ENCODE results near the gene DPP7. TPM values are rescaled to one million over a fixed set of nuclear protein-coding genes. Genes with fewer than 3 reads are reported as not detected.

DPP7 gene
- polyA plus RNA-seq, 1 donor = 196 TPM

DNA sequence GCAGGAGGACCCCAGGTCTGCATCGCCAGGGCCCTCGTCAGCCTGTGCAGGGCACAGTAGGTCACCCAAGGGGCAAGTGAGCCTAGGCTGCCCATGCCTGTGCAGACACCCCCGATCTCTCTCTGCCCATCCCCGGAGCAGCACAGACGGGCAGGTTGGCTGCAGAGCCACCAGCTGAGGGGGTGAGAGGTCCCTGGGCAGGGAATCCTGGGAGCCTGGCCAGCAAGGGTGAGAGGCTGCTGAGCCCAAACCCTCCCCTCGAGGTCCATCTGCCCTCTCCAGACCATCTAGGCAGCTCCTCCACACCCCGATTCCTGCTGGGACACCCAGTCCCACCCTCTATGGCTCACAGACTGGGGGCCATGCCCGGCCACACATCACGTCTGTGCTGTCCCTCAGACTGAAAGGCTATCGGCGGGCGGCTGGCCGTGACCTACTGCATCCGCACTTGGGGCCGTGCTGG lies 2.8 kb upstream of the DPP7 start:
- Histone ChIP-seq H3K9me3 (ENCODE audit: control insufficient read depth, low read depth, low read length) (peaks cover 5% of the 10 kb centered on the region), H3K27me3 (ENCODE audit: control insufficient read depth, insufficient read depth, low read length) (peaks cover 28% of the 10 kb centered on the region), H3K4me3 (ENCODE audit: low read length) (no peak overlapping the region), H3K36me3 (ENCODE audit: control insufficient read depth, insufficient read depth, low read length) (peaks cover 2% of the 10 kb centered on the region), H3K27ac (ENCODE audit: low read length) (no peak overlapping the region), H3K4me1 (ENCODE audit: control insufficient read depth, insufficient read depth, low read length) (peaks cover 20% of the 10 kb centered on the region)
- no peak for DNase-seq
- WGBS (ENCODE audit: insufficient coverage, low lambda C conversion rate) = no CpG with 5 or more reads among the region's 15 CpGs

DNA sequence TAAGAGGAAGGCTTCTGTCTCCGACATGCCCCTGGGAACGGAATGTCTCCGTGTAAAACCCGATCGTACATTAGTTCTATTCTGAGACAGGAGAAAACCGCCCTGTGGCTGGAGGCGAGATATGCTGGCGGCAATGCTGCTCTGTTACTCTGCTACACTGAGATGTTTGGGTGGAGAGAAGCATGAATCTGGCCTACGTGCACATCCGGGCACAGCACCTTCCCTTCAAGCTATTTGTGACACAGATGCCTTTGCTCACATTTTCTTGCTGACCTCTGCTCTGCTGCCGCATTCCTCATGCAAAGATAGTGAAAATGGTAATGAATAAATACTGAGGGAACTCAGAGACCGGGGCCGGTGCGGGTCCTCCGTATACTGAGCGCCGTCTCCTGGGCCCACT lies 2.2 kb upstream of the DPP7 start:
- WGBS (ENCODE audit: insufficient coverage, low lambda C conversion rate) = 0% methylated on average over 1 of the region's 17 CpGs
- DNase-seq = peak in 1 of 2 donors; percentile 57
- H3K27me3 ChIP-seq (ENCODE audit: control insufficient read depth, insufficient read depth, low read length) = peaks cover 28% of the 10 kb centered on the region
- no peak overlapping the region for H3K4me3 ChIP-seq (ENCODE audit: low read length)
- peaks cover 20% of the 10 kb centered on the region for H3K4me1 ChIP-seq (ENCODE audit: control insufficient read depth, insufficient read depth, low read length)
- no peak overlapping the region for H3K27ac ChIP-seq (ENCODE audit: low read length)
- peaks cover 5% of the 10 kb centered on the region for H3K36me3 ChIP-seq (ENCODE audit: control insufficient read depth, insufficient read depth, low read length)
- H3K9me3 ChIP-seq (ENCODE audit: control insufficient read depth, low read depth, low read length) = peaks cover 10% of the 10 kb centered on the region

DNA sequence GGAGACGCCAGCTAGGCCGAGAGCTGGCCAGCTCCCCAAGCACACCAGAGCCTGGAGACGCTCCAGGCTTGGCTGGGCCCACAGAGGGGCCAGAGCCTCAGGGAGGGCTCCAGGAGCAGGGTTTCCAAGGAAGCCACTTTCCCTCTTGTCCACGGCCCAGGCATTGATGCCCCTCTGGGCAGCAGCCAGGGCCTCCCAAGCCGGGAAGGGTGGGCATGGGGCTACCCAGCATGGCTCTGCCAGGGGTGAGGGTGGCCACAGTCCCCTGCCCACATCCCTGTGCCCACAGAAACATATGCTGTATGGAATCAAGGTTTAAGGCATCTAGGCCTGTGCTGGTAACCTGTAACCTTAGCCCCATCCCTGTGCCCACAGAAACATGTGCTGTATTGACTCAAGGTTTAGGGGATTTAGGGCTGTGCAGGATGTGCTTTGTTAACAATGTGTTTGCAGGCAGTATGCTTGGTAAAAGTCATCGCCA lies 1.5 kb upstream of the DPP7 start:
- no CpG with 5 or more reads among the region's 6 CpGs for WGBS (ENCODE audit: insufficient coverage, low lambda C conversion rate)
- DNase-seq = no peak

GRCh38 chr9:137115394-137116026 lies 977 bp upstream of the DPP7 start:
- Histone ChIP-seq H3K4me3 (ENCODE audit: low read length) (no peak overlapping the region), H3K4me1 (ENCODE audit: control insufficient read depth, insufficient read depth, low read length) (peaks cover 20% of the 10 kb centered on the region), H3K9me3 (ENCODE audit: control insufficient read depth, low read depth, low read length) (peaks cover 11% of the 10 kb centered on the region), H3K27me3 (ENCODE audit: control insufficient read depth, insufficient read depth, low read length) (peaks cover 28% of the 10 kb centered on the region), H3K36me3 (ENCODE audit: control insufficient read depth, insufficient read depth, low read length) (peaks cover 5% of the 10 kb centered on the region), H3K27ac (ENCODE audit: low read length) (no peak overlapping the region)
- no CpG with 5 or more reads among the region's 21 CpGs for WGBS (ENCODE audit: insufficient coverage, low lambda C conversion rate)
- DNase-seq = no peak

More for the DNA sequence above, 1.5 kb upstream of the DPP7 start:
- Histone ChIP-seq H3K27me3 (ENCODE audit: control insufficient read depth, insufficient read depth, low read length) (peaks cover 28% of the 10 kb centered on the region), H3K4me3 (ENCODE audit: low read length) (no peak overlapping the region), H3K9me3 (ENCODE audit: control insufficient read depth, low read depth, low read length) (peaks cover 11% of the 10 kb centered on the region), H3K4me1 (ENCODE audit: control insufficient read depth, insufficient read depth, low read length) (peaks cover 20% of the 10 kb centered on the region), H3K27ac (ENCODE audit: low read length) (no peak overlapping the region), H3K36me3 (ENCODE audit: control insufficient read depth, insufficient read depth, low read length) (peaks cover 5% of the 10 kb centered on the region)

- H3K27me3 ChIP-seq (ENCODE audit: control insufficient read depth, insufficient read depth, low read length) = peaks cover 28% of the 10 kb centered on the region
- H3K36me3 ChIP-seq (ENCODE audit: control insufficient read depth, insufficient read depth, low read length) = peaks cover 13% of the 10 kb centered on the region
- H3K27ac ChIP-seq (ENCODE audit: low read length) = no peak overlapping the region
- WGBS (ENCODE audit: insufficient coverage, low lambda C conversion rate) = no CpG with 5 or more reads among the region's 45 CpGs
- H3K4me3 ChIP-seq (ENCODE audit: low read length) = peak overlapping the region; percentile 38
- DNase-seq = no peak
- H3K4me1 ChIP-seq (ENCODE audit: control insufficient read depth, insufficient read depth, low read length) = peaks cover 20% of the 10 kb centered on the region
- peaks cover 11% of the 10 kb centered on the region for H3K9me3 ChIP-seq (ENCODE audit: control insufficient read depth, low read depth, low read length)
Observed at GRCh38 chr9:137114220-137114612, 317 bp downstream of the DPP7 start.

DNA sequence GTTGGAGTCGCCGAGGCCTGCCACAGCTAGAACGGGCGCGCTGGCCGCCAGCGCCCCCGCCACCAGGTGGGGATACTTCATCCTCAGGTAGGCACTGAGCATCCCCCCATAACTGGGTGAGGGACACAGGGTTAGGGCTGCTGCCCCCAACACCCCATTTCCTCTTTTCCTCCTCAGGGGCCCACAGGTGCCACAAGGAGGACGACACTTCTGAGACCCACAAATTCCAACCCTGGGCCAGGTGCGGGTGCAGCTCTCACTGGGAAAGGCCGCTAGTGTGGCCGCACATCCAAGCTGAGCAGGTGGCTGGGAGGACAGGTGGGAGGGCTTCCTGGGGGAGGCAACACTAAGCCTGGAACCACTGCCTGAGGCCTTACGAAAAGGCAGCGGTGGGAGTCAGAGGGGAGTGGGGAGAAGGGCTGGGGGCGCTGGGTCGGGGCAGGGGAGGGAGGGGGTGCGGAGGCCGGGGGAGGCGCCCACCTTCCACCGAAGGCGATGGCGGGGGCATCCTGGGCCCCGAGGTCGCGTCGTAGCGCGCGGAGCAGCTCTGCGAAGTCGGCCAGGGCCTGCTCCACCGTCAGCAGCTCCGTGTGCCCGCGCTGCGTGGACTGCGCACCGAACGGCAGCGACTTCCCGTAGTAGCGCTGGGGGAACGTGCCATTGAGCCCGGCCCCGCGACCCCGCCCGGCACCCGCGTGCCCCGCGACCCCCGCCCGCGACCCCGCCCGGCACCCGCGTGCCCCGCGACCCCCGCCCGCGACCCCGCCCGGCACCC lies 961 bp downstream of the DPP7 start:
- Histone ChIP-seq H3K27ac (ENCODE audit: low read length) (no peak overlapping the region), H3K4me3 (ENCODE audit: low read length) (no peak overlapping the region), H3K27me3 (ENCODE audit: control insufficient read depth, insufficient read depth, low read length) (peaks cover 28% of the 10 kb centered on the region), H3K9me3 (ENCODE audit: control insufficient read depth, low read depth, low read length) (peaks cover 11% of the 10 kb centered on the region), H3K36me3 (ENCODE audit: control insufficient read depth, insufficient read depth, low read length) (peaks cover 20% of the 10 kb centered on the region), H3K4me1 (ENCODE audit: control insufficient read depth, insufficient read depth, low read length) (peaks cover 20% of the 10 kb centered on the region)
- WGBS (ENCODE audit: insufficient coverage, low lambda C conversion rate) = no CpG with 5 or more reads among the region's 66 CpGs
- DNase-seq = no peak

DNA sequence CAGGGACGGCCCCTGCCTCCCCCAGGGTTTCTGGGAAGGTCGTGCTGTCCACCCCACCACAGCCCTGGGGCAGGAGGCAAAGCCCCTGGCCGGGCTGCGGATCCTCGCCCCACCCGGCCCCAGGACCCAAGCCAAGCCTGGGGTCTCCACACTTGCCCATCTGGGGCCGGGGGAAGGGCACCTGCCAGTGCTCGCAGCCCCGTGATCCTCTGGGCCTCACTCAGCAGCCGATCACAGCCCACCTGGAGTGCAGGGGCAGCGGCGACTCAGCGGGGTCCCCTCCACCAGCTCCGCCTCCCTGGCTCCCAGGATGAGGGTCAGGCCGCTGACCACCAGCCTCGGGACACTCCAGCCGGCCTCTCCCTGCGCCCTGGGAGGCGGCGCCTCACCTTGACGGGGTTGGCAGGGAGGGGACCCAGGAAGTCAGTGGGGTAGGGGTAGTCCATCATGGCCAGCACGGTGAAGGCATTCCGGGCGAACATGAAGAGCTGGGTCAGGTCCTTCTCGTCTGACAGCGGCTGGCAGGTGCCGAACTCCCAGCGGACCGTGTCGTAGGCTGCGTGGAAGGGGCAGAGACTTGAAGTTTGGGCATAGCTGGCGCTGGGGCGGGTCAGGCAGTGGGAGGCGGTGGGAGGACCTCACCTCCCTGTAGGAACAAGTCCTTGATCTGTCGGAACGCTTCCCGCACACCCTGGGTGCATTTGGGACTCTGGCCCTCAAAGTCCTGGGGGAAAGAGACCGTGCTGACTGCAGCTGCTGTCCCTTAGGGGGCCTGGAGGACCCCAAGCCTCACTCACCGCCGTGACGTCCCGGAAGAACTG lies 1.8 kb downstream of the DPP7 start:
- no peak for DNase-seq
- H3K36me3 ChIP-seq (ENCODE audit: control insufficient read depth, insufficient read depth, low read length) = peaks cover 28% of the 10 kb centered on the region
- H3K27ac ChIP-seq (ENCODE audit: low read length) = no peak overlapping the region
- peaks cover 28% of the 10 kb centered on the region for H3K27me3 ChIP-seq (ENCODE audit: control insufficient read depth, insufficient read depth, low read length)
- no CpG with 5 or more reads among the region's 42 CpGs for WGBS (ENCODE audit: insufficient coverage, low lambda C conversion rate)
- H3K4me1 ChIP-seq (ENCODE audit: control insufficient read depth, insufficient read depth, low read length) = peaks cover 20% of the 10 kb centered on the region
- H3K4me3 ChIP-seq (ENCODE audit: low read length) = no peak overlapping the region
- peaks cover 11% of the 10 kb centered on the region for H3K9me3 ChIP-seq (ENCODE audit: control insufficient read depth, low read depth, low read length)

DNA sequence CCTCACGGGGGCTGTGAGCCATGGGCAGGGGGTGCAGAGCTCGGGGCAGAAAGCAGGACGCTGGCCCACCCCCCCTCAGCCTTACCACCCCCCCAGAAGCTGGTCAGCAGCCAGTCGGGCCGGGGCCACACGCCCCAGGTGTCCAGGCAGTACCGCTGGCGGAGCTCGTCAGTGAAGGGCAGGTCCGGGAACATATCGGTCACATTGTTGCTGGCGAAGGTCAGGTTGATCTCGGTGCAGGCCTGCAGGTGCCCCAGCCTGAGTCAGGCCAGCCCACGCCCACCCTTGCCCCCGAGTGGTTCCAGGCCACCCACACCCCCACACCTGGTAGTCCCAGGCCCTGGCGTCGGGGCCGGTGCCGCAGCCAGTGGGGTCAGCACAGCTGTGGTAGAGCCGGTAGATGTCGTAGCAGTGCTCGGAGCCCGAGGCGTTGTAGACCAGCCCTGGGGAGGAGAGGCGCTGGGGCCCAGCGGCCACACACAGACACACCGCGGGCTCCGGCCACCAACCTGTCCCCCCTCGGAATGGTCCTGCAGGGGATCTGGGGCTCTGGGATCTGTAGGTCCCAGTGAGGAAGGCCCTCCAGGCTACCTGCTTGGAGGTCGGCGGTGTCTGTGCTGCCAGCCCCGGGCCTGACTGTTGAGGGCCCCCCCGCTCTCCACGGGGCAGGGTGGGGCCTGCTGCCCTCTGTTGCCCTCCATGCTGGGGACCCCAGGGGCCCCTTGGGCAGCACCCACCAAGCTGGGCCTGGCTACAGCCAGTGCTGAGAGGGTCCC lies 2.6 kb downstream of the DPP7 start:
- H3K9me3 ChIP-seq (ENCODE audit: control insufficient read depth, low read depth, low read length) = peaks cover 11% of the 10 kb centered on the region
- peaks cover 35% of the 10 kb centered on the region for H3K36me3 ChIP-seq (ENCODE audit: control insufficient read depth, insufficient read depth, low read length)
- no peak overlapping the region for H3K4me3 ChIP-seq (ENCODE audit: low read length)
- WGBS (ENCODE audit: insufficient coverage, low lambda C conversion rate) = no CpG with 5 or more reads among the region's 35 CpGs
- H3K4me1 ChIP-seq (ENCODE audit: control insufficient read depth, insufficient read depth, low read length) = peaks cover 15% of the 10 kb centered on the region
- no peak overlapping the region for H3K27ac ChIP-seq (ENCODE audit: low read length)
- no peak for DNase-seq
- peaks cover 21% of the 10 kb centered on the region for H3K27me3 ChIP-seq (ENCODE audit: control insufficient read depth, insufficient read depth, low read length)

DNA sequence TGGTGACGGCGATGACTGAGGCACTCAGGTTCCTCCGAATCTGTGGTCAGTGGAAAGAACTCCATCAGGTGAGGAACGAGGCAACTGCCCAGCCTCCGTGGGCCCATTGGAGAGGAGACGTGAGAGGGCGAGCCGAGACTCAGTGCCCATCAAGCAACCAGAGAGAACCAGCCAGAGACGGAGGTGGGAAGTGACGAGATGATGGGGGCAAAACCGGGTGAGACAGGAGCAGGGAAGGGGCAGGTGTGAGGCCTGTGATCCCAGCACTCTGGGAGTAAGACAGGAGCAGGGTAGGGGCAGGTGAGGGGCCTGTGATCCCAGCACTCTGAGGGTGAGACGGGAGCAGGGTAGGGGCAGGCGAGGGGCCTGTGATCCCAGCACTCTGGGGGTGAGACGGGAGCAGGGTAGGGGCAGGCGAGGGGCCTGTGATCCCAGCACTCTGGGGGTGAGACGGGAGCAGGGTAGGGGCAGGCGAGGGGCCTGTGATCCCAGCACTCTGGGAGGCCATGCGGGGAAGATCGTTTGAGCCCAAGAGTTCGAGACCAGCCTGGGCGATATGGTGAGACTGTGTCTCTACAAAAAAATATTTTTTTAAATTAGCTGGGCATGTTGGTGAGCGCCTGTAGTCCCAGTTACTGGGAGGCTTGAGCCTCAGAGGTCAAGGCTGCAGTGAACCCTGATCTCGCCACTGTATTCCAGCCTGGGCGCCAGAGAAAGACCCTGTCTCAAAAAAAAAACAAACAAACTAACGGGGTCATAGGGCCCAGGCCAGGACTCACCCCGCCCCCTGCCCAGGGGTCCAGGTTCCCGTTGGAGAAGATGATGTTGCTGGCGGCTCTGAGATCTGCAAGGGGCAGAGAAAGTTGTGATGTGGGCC lies 3.4 kb downstream of the DPP7 start:
- no peak for DNase-seq
- H3K27me3 ChIP-seq (ENCODE audit: control insufficient read depth, insufficient read depth, low read length) = peaks cover 19% of the 10 kb centered on the region
- peaks cover 43% of the 10 kb centered on the region for H3K36me3 ChIP-seq (ENCODE audit: control insufficient read depth, insufficient read depth, low read length)
- no peak overlapping the region for H3K4me3 ChIP-seq (ENCODE audit: low read length)
- H3K4me1 ChIP-seq (ENCODE audit: control insufficient read depth, insufficient read depth, low read length) = peaks cover 13% of the 10 kb centered on the region
- H3K9me3 ChIP-seq (ENCODE audit: control insufficient read depth, low read depth, low read length) = peaks cover 11% of the 10 kb centered on the region
- WGBS (ENCODE audit: insufficient coverage, low lambda C conversion rate) = no CpG with 5 or more reads among the region's 28 CpGs
- H3K27ac ChIP-seq (ENCODE audit: low read length) = no peak overlapping the region
